Adipose tissue (tissue), 3 donors: ENCODE measurements around the gene EIF5A. TPM values are rescaled to one million over a fixed set of nuclear protein-coding genes. Genes with fewer than 3 reads are reported as not detected.

Experiments
- H3K27ac ChIP-seq: one replicate; pipeline ENCODE4 v1.5.1; 2013; ENCODE audit warnings: low read depth, low read length
- WGBS, 3 donors: extraction: QIAGEN DNeasy Blood & Tissue Kit; methylation state at CpG; one replicate each; pipeline ENCODE4 v1.1.7; 2013; 5-methylcytosine and 5-hydroxymethylcytosine counted together
- polyA plus RNA-seq, 3 donors: library from polyadenylated mRNA; stranded (reverse); fragments of 200-250 nt; gene quantifications; one replicate each; pipeline ENCODE4 v1.2.3, GENCODE V29; 2013
- donor health status: healthy with polysubstance abuse.
- donor health status: Bipolar disorder and iron deficiency.
- donor health status: healthy.

EIF5A gene
- polyA plus RNA-seq, 3 donors = 204 to 587 (median 428) TPM

DNA sequence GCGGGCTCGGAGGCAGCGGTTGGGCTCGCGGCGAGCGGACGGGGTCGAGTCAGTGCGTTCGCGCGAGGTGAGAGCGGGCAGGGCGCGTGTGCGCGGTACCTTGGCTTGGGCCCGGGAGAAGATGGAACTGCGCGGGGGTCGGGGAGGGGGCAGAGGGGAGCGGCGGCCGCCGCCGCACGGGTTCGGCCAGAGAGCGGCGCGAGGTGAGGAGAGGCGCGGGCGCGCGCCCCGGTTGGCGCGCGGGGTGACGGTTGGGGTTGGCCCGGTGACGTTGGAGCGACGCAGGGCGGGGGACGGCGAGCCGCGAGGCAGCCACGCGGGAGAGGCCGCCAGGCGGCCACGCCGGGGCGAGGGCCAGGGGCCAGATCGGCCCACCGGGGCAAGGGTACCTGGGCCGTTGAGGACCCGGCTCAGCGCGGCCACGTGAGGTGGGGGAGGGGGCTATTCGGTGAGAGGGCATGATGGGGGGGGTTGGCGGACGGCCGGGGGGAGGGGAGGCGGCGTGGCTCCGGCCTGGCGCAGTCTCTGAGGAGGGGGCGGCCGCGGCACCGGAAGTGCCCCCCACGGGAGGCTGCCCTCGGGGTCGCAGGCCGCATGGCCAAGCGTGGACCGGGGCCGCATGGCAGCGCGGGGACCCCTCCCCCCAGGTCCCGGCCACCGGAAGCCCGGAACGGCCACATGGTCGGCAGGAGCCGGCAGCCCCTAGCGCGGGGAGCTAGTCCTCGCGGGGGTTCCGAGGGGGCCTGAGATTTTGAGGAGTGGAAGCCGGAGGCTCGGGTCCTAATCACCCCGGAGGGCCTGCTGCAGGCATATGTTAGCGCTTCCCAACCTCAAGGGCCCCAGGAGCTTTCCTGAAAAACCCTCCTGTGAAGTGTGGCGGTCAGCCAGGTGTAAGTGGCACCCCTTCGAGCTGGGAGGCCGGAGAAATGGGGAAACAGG is 527 bp downstream of the EIF5A start:
- peak overlapping the region; percentile 82 for H3K27ac ChIP-seq
- WGBS, 3 donors = 0 to 1% (median 0%) methylated on average over 78 to 102 of the region's 104 CpGs

DNA sequence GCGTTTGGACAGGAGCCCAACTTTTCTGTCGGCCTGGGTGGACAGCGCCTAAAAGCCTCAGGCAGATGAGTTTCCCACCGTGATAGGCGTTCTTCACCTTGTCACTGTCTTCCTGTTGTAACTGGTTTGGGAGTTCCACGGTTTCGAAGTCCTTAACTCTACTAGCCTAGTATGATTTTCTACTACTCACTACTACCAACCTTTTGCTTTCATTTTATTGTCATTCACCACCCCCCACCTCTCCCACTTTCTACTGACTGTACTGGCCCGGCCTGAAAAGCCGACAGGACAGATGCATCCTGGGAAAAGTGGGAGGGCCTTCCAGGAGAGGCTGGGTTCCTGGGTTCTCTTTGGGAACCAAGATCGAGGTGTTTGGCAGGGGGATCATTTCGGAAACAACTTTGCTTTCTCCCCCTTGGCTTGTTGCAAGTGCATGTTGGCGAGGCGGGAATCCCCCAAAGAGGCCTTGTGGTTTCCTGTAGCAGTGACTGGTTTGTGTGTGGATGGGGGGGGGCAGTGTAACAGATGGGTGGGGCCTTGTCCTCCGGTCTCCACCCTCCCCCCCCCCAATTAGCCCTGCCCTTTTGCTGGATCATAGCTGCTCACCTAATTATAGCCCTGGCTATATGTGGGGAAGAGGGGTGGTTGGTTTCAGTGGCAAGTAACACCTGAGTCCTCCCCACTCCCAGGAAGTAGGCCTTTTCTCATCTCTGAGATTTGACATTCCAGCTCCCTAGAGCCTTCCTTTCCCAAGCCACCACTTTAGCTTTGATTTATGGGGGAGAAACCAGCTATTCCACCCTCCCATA is 1.4 kb downstream of the EIF5A start:
- peak overlapping the region; percentile 82 for H3K27ac ChIP-seq
- WGBS, 3 donors = 0 to 2% (median 0%) methylated on average over 14 of the region's 14 CpGs

DNA sequence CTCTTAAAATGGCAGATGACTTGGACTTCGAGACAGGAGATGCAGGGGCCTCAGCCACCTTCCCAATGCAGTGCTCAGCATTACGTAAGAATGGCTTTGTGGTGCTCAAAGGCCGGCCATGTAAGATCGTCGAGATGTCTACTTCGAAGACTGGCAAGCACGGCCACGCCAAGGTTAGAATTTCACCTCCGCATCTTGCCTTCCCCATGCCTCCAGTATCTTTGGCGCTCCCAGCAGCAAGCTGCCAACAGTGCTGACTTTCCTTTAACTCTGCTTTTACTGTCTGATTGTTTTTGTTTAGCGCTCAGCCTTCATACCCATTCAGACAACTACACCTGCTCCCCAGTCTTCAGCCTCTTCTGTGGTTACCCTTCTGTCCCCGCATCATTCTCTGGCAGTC is 2.2 kb downstream of the EIF5A start:
- no peak overlapping the region for H3K27ac ChIP-seq
- 78 to 84% (median 81%) methylated on average over 12 of the region's 12 CpGs for WGBS, 3 donors

DNA sequence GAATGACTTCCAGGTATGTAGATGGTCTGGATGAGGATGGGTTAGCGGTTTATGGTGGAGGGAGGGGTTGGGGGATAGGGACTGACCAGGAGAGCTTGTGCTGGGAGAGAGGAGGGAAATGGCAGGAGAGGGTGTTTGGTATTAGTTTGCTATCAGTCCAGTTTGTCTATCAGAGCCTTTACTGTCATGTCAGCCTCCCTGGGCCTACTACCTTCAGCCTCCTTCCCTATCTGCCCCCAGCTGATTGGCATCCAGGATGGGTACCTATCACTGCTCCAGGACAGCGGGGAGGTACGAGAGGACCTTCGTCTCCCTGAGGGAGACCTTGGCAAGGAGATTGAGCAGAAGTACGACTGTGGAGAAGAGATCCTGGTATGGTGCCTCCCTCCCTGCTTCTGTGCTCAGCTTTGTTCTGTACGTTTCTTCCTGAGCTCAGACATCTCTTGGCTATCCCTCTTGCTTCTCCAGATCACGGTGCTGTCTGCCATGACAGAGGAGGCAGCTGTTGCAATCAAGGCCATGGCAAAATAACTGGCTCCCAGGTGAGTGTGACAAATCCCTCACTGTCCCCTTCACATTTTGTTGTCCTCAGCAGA is 3.8 kb downstream of the EIF5A start:
- no peak overlapping the region for H3K27ac ChIP-seq
- 72 to 83% (median 79%) methylated on average over 7 of the region's 7 CpGs for WGBS, 3 donors

DNA sequence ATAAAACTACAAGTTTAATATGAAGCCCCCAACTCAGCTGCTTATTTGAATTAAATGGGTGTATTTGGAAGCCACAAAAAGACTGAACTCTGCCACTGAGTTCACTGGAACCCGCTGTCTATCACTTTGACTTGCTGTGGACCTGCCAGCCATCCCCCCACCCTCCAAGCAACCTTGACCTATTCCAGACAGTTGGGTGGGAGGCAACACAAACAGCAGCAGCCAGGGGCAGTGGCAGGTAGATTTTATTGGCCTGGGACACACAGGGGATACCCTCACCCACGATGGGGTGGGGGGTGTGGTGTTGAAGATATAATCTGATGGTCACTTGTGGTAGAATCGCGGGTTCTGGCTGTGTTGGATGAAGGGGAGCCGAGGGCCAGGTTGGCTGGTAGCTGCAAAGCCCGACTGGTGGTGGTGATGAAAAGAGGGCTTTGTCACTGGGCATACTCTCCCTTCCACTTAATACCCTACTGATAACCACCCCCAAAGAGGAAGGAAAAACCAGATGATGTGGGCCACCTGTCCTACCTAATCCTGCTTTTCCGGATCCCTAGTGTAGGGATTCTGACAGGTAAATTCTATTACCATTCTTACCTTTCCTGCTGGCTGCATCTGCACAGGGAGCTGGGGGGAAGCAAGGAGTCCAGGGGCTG is 5.1 kb downstream of the EIF5A start:
- WGBS, 3 donors = 78 to 80% (median 79%) methylated on average over 7 of the region's 7 CpGs
- H3K27ac ChIP-seq = no peak overlapping the region

DNA sequence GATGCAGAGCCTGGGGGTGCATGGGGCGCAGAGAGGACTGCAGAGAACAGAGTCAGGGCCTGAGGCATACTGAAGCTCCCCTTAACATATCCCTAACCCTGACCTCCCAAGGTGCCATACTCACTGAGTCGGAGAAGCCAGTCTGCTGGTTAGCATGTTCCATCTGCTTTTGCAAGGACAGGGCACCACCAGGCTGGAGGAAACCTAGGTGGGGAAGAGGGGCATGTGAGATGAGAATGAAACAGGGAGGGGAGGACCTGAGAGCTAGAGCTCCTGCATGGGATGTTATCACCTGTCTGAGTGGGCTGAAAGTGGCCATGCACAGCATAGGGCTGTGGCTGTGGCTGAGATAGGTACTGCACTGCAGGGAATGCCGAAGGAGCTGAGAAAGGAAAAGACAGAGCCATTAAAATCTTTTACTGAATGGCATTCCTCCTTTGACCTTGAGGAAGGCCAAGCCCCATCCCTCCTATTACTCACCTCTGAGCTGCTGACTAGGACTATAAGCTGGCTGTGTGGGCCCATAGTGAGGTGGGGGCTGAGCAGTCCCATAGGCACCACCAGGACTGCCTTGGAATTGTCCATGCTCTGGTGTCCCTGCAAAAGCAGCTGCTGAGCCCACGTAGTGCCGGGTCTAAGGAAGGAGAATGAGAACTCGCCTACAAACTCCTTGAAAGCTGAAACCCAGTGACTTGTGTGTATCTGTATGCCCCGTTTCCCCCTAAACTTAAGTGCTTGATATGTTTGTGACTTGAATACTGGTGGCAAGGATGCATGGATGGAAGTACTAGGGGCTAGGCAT is 5.9 kb downstream of the EIF5A start:
- H3K27ac ChIP-seq = no peak overlapping the region
- 83 to 91% (median 86%) methylated on average over 7 of the region's 7 CpGs for WGBS, 3 donors

DNA sequence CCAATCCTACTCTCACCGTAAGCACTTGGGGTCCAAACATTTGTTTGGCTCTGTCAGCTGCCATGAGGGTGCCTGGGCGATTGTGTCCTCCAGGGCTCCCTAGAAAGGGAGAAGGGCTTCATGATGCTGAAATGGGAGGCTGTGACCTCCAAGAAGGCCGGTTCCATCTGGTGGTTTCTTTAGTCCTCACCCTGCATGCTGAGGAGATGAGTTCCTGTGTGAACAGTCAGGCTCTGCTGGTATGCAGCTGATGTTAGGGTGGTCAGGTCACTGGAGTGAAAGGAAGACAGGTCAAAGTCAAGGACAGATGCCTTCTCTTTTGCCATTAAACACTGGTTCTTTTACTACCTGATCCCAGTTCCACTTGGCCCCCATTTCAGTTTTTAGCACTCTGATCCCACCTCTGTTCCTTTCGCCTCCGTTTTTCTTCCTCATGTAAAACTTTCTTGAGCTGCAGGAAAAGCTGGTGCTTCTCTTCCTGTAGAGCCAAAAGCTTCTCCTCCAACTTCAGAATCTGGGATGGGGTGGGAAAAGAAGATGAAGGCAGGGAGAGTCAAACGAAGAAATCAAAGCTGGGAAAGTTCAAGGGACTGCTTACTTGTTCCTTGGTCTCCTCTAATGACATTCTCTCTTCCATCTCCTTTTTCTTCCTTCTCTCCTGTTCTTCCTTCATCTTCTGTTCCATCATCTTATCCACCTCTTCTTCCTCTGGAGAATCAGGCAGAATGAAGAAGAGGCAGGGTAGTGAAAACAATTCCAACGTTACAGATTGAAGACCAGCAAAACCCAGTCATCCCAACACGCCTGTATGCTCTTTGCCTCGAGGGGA is 6.7 kb downstream of the EIF5A start:
- no peak overlapping the region for H3K27ac ChIP-seq
- 45 to 51% (median 46%) methylated on average over 9 of the region's 9 CpGs for WGBS, 3 donors

DNA sequence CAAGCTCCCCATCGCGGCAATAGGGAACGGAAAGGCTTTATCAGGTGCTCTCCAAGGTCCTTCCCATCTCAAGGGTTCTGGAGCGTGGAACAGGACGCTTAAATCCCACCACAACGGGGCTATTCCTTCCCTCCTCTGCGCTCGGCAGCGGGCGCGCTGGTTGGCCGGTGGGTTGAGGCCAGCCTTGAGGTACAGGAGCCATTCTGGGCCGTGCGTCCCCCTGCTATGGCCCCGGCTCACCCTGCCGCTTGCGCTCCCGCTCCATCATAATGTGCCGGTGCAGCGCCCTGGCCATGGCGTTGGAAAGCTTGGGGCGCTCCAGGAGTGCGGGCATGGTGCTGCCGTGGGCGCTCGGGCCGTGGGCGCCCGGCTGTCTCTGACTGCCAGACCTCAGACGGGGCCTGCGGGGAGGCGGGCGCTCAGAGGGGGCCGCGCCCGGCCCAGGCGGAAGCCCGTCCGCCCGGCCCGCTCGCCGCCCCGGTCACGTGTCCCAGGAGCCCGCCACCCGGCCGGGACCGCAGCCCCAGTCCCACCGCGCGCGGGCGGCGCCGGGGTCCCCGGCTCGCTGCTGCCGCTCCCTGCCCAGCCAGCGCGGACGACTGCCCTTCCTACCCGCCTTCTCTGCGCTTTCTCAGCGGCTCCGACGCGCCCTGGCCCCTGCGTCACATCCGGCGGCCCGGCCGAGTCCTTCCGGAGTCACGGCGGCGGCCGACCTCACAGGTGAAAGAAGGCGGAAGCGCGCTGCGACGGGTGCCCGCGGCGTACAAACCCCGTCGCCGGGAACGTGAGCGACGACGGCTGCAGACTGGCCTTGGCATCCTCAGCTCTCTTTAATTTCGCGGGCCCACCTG is 7.5 kb downstream of the EIF5A start, which contains the start of gene GPS2:
Gene GPS2 (minus strand): TSS at position 642 of the 851 bp plus-strand sequence. CDS start 308 bp downstream, at position 334.
- 0 to 1% (median 0%) methylated on average over 83 to 95 of the region's 95 CpGs for WGBS, 3 donors
- peak within 1 kb of the TSS; percentile 3 for H3K27ac ChIP-seq

DNA sequence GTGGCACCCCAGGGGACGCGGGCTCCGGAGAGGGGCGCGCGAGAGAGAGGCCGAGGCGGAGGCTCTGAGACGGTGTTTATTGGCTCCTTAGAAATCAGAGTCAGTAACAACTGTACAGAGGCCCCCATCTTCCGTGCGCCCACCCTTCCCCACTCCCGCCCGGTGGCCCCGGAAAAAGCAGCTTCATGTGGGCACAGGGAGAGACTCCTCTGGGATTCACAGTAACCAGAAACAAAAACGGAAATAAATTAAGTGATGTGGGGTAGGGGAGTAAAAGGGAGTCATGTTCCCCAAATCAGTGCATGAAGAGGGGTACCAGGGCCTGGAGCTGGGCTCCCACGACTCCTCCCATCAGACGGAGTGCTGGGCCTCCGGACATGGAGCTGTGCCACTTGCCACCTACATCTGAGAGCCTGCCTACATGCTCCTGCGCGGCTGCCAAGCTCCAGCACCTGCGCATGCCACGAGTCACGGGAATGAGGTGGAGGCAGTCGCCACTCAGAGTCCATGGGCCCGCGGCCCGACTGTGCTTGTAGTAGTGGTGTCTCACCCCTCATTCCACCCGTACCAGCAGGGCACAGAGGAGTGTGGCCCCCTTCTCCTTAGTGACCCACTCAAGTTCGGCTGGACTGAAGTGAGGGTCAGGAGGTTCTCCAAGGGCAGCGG is 8.3 kb downstream of the EIF5A start:
- WGBS, 3 donors = 31 to 40% (median 39%) methylated on average over 30 of the region's 30 CpGs
- H3K27ac ChIP-seq = peak overlapping the region; percentile 3

DNA sequence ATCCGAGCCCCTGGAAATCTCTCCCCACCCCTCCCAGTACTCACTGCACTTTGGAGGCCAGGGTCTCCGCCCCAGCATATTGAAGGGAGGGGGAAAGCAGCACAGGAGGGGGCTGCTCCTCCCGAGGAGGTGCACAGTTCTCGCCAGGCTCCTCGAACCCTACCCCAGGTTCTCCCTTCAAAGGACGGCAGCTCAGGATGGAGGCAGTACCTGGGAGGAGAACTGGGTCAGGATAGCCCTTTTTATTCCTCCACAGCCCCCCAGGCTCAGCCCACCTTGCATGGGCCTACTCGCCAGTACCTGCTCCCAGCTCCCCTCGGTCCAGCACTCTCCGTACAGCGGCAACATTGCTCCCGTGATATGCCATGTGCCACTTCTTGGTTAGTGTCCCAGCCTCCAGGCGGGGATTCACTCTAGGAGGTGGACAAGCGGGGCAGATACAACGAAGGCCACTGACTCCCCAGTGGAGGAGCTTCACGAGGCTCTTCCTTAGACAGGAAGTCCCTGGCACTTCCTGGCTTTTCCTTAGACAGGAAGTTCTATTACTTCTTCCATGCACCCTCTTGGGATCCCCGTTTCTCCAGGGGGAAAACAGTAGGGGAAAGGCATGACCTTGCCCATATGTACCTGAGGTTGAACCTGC is 9.9 kb downstream of the EIF5A start:
- 80 to 87% (median 83%) methylated on average over 15 to 16 of the region's 16 CpGs for WGBS, 3 donors
- no peak overlapping the region for H3K27ac ChIP-seq

DNA sequence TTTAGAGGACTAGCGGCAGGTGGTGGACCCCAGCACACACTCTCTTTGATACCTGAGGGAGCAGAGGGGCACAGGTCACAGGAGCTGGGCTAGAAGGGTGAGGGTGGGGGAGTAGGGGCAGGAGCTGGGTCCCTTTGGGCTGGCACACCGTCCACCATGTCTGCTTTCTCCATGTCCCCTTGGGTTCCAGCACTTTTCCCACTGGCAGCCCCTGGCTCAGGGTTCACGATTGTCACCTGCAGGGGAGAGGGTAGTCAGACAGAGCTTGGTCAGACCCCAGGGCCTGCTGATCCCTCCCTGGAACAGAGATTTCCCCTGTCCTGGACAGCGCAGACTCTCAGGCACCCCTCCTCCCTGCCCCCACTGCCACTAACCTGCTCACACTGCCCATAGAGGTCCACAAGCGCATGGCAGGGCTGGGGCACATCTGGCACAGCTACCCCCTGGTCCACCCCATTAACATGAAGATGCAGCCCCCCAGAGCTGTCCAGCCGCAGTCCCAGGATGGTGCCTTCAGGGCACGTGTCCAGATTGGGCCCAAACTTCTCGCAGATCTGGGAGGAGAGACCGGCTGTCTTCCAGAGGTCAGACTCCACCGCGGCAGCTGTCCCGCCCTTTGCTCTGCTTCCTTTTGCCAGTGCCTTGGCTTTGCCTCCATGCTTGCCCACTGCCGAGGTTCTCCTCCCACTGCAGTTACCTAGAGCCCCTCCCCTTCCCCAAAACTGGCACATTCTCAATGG is 10.9 kb downstream of the EIF5A start:
- H3K27ac ChIP-seq = no peak overlapping the region
- 88 to 92% (median 92%) methylated on average over 11 to 13 of the region's 13 CpGs for WGBS, 3 donors

DNA sequence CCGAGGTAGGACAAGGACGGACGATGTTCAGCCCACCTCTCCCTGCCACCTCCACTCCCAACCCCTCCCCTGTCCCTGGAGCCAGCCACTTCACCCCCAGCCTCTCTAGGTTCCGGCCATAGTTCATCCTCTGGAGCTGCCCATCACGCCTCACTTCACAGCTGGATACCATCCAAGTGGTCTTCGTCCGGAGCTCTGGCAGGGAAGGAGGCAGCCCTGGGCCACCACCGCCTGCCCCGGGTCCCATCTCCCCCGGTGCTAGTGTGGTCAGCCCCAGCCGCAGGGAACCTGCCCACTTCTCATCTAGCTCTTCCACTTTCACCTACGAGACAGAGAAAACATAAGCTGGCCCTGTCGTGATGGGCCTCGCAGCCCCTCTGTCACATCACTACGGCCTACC is 14.0 kb downstream of the EIF5A start:
- no peak overlapping the region for H3K27ac ChIP-seq
- 88 to 93% (median 92%) methylated on average over 15 of the region's 15 CpGs for WGBS, 3 donors

DNA sequence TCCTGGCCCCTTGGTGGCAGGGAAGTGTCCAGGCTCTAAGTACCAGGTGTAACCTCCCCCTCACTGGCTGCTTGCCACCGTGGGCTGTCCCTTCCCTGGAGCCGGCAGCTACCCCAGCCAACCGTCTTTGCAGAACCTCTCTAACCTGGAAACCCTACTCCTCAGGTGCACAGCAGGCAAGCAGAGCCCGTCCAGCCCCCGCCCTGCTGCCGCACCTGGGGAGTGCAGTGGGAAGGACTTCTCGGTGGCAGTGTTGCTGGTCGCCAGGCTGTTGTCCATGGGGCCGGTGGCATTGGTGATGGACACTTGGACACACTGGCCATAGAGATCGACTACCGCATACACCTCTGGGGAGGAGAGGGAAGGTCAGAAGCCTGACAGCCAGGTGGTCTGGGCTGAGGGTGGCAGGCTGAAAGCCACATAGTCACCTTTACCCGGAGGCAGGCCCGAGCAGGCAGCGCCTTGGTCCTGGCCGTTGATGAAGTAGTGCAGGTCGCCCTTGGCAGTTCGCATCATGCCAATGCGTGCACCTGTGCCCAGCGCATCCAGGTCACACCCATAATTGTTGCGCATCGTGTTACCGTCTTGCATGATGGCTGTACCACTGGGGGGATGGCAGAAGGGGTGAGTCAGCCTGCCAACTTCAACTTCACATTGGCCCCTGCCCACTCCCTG is 15.2 kb downstream of the EIF5A start:
- no peak overlapping the region for H3K27ac ChIP-seq
- WGBS, 3 donors = 91 to 93% (median 93%) methylated on average over 22 of the region's 22 CpGs
